ENCODE results near the gene ATG7.
"Not testable (repeated sequence)": the region's sequence is repeated elsewhere in the genome, so short reads cannot be mapped to it uniquely, and the experiment has no call there.

The ATG7 gene

GRCh38 chr3:11470031-11470853, 198.0 kb downstream of the ATG7 start:
- no peak for DNase-seq

- DNase-seq: no peak
Measured at GRCh38 chr3:11475324-11475723, 203.1 kb downstream of the ATG7 start.

- no peak for DNase-seq
Measured at GRCh38 chr3:11476735-11477144, 204.5 kb downstream of the ATG7 start.

DNA sequence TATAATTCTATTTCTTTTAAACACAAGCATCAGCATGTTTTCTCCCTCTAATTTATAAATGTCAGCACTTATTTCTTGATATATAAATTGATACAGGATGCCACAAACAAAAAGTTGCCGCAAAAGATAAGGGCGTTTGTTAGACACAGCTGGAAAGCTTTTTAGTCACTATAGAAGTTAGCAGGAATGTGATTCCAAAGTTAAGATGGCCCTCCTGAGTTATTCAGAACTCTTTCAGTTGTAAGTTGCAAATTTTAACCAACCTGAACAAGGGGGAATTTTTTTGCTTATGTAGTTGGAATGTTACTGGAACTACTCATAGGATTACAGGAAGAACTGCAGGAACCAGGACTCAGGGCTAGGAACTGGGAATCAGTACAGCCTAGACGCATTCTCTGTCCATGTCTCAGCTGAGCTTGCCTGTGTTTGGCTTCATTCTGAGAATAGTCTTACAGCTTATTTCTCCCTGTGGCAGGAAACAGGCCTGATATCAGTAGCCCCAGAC, 205.3 kb downstream of the ATG7 start:
- DNase-seq: no peak

DNA sequence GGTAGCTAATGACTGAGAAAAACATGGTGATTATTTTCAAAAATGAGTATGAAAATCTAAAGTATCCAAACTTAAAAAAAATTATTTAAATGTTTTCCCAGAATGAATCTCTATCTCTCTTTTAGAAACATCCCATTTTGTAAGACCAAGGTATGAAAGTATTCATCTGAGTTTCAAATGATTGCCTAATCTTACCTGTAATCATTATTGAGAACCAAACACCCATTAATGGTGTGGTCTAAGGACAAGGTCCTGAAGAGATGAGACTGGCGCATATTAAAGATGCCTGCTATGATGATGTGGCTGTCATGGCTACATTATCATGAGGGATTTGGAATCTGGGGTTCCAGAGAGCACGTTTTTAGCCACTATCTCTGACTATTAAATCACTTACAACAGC, 206.0 kb downstream of the ATG7 start:
- no peak for DNase-seq

- no peak for DNase-seq
Measured at GRCh38 chr3:11479221-11479620, 207.0 kb downstream of the ATG7 start.

DNA sequence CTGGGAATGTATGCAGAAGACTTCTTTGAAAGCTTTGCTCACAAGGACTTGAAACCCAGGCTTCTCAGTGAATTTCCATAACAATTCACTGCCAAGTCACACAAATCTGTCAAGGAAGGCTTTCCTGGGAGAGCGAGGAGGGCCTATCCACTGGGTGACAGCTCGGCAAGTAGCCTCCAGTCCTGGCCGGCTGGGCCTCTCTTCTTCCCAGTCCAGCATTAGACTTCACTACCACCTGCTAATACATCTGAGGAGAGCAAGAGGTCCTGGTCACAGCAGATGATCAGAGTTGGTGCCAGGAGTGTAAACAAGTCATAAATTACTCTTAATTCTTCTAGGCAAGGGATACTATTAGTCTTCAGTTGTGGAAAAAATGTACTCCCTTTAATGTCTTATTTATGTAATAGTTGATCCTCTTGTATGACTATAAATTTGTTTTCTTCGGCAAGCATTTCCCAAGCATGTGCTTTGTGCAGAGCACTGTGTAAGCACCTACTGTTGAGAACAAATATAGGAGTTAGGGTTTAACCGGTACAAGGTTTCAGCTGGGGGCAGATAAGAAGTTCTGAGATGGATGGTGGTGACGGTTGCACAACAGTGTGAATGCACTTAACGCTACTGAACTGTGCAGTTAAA, 208.6 kb downstream of the ATG7 start:
- no peak for DNase-seq

DNA sequence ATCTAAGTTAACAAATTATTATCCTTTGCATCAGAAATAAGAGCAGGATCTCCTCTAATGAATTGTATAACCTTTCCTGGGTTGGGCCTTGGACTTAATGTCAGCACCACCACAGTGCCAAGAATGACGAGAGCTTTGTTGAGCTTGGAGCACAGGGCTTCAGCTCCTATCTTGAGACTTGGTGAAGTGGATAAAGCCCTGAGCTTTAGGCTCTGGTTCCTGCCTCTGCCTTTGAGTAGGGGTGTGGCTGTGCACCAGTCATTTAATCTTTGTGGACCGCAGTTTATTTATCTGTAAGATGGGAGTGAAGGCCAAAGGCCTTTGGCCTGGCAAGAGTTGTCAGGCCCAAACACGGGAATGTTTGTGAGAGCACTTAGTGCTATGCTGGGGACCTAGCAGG, 209.4 kb downstream of the ATG7 start:
- no peak for DNase-seq

GRCh38 chr3:11482021-11482420, 209.8 kb downstream of the ATG7 start:
- DNase-seq: no peak

GRCh38 chr3:11488356-11488755, 216.2 kb downstream of the ATG7 start:
- DNase-seq: not testable (repeated sequence)

GRCh38 chr3:11494131-11494916, 222.1 kb downstream of the ATG7 start:
- DNase-seq: no peak

- DNase-seq: no peak
Measured at GRCh38 chr3:11495948-11496557, 223.9 kb downstream of the ATG7 start.

DNA sequence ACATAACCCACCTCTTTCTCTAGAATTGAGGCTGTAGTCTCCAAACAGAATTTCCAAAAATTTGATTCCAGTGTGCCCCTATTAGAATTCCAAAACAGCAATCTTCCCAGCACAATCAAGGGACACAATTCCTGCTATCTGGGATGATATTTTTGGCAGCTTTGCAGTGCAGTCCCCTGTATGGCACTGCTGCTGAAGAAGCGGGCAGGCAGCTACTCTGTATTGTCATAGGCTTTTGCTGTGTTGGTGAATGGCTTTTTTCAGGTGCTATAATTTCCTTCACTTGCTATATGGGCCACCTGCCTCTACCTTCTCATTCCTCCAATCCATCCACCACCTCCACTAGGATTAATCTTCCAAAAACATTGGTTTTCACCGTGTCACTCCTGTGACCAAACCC, 226.0 kb downstream of the ATG7 start:
- no peak for DNase-seq

- DNase-seq: no peak
Measured at GRCh38 chr3:11498646-11499045, 226.4 kb downstream of the ATG7 start.

- DNase-seq: no peak
Measured at GRCh38 chr3:11499144-11499543, 226.9 kb downstream of the ATG7 start.

DNA sequence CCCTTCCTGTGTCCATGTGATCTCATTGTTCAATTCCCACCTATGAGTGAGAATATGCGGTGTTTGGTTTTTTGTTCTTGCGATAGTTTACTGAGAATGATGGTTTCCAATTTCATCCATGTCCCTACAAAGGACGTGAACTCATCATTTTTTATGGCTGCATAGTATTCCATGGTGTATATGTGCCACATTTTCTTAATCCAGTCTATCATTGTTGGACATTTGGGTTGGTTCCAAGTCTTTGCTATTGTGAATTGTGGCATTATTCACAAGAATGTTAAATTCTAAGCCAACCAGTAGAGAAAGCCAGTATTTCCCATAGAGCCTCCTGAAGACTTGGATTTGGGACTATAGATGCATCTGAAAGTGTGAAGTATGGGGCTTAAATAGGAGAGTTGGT, 230.2 kb downstream of the ATG7 start:
- not testable (repeated sequence) for DNase-seq

- DNase-seq: no peak
Measured at GRCh38 chr3:11507719-11508118, 235.5 kb downstream of the ATG7 start.

- DNase-seq: no peak
Measured at GRCh38 chr3:11508346-11509172, 236.4 kb downstream of the ATG7 start.

GRCh38 chr3:11509173-11510000, 237.2 kb downstream of the ATG7 start:
- no peak for DNase-seq

DNA sequence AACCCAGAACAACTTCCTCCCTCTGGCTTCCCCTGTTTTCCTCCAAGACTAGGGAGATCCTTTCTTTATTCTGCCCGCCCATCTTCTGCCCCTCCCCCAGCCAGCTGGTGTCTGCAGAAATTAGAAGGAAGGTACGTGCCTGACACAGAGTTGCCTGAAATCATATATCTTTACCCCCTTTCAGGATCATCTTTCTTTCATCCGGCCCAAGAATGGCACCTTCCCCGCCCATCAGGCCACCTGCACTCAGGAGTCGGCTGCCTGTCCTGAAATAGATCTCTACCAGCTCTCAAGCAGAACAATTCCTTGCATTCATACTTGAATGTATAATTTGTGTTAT, 237.8 kb downstream of the ATG7 start:
- no peak for DNase-seq

GRCh38 chr3:11510356-11510755, 238.2 kb downstream of the ATG7 start:
- DNase-seq: no peak
